ENCODE results near the gene NEU3. TPM values are rescaled to one million over a fixed set of nuclear protein-coding genes. Genes with fewer than 3 reads are reported as not detected.
A peak's percentile ranks its signal among the peaks of the same experiment; 100 is the strongest.
"Not testable (repeated sequence)": the region's sequence is repeated elsewhere in the genome, so short reads cannot be mapped to it uniquely, and the experiment has no call there.

Gene NEU3
- total RNA-seq, 1 donor from 2014 or later = 10.9 TPM

DNA sequence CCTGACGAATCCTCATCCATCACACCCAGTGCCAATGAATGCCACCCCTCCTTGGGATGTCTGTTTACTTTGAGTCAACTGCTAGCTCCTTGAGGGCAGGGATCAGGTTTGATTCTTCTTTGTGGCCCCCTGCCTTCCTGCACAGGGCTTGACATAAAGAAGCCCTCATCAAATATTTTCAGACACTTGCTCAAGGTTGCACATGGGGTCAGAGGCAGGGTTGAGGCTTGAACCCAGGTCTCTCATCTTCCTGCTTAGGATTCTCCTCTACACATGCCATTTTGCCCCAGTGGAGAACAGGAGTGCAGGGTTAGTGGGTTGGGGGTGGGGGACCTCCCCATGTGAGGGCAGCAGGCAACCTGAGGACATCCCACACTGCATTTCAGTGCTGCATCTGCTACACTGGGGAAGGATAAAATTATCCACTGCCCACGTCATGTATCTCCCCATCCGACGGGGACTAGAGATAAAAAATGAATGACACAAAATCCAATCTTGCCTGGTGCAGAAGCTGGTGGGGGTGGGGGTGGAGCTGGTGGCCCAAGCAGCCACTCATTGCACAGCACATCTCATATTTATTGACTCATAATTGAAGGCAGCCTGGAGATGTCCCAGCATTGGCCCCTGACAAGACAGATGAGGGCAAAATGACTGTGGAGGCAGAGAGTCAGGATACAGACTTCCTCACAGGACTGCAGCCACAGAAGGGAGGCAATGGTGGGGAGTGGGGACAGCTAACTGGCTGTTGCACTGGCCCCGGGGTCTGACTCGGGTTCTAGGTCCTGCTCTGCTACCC is 41.3 kb downstream of the NEU3 start:
- DNase-seq (ENCODE audit: low spot score) = peak; percentile 24

DNA sequence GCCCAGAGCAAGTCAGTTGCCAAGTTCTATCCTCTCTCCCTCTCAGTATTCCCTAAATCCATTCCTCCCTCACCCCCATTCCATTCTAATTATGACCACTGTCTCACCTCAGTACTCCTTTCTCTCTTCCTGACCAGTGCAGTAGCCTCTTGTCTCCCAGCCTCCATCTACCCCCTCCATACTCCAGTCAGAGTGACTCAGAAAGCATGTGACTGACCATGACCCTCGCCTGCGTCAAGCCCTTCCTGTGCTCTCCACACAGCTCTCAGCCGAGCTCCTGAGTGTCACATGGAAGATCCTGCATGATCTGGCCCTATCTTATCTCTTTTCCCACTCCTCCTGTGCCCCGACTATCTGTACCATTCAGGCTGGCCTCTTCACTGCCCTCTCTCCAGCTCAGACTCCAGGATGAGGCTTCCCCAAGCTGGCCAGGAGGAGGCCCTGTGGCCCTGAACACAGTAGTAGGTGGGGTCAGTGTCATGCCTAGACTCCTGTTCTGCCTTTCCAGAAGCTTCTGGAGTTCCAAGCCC is 42.6 kb downstream of the NEU3 start:
- DNase-seq (ENCODE audit: low spot score) = peak; percentile 36

DNA sequence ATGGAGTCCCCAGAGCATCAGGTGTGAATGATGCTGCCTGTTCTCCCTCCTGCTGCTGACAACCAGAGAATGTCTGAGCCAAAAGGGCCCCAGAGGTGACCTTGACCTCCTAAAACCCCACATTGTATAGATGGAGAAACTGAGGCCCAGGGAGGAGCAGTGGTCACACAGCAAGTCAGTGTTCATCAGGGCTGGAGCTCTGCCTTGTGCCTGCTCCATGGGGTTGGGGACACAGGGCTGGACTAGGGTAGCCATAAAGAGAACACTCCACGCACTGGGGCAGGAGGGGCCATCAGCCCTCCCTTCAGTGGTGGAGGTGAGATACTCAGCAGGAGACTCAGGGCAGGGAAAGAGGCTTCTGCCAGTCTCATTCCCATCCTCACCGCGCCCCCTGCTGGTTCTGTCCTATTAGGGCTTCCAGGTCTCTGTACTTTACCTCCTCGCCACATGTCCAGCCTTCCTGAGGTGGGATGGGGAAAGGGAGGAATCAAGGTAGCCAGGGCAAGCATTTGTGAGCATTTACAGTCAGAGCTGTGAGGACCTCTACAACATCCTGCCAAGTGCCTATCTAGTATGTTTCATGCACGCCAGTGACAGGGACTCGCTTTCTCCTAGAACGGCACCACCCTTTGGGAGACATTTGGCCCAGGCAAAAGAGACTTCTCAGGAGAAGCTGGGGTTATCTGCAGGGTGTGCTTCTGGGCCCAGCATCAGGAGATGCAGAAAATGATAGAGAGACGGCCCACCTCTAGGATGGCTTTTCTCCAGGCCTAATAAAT is 43.2 kb downstream of the NEU3 start:
- peak; percentile 62 for DNase-seq (ENCODE audit: low spot score)

DNA sequence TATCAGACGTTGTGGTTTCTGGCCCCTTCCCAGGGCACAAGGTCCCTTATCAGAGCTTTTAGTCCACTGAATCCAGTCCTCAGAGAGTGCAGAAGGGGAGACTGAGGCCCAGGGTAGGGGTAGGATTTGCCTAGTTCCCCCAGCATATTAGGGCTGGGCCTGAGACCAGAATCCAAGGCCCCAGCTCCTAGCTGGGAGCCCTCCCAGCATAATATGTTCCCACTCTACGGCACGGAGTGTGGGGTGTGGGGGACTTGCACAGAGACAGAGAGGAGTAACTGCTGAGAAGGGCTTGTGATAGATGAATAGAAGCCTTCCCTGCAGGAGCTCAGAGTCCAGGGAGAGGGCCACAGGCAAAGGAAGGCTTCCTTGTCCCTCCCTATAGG is 43.8 kb downstream of the NEU3 start:
- DNase-seq (ENCODE audit: low spot score) = peak; percentile 15

DNA sequence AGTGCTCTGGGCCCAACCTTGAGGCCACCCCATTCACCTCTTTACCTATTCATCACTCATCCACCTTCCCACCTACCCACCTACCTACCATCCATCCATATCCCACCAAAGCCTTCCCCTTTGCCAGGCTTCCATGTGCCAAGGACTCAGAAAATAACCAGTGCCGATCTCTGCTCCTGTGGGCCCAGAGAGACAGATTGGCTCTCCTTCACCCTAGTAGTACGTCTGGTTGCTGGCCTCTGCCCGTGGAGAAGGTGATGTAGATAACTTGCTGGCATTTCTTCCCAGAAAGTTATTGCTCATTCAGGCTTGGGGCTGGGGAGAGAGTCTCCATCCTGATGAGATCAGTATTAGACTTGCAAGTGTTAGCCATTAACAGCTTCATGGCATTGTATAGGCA is 45.2 kb downstream of the NEU3 start:
- DNase-seq (ENCODE audit: low spot score) = no peak

DNA sequence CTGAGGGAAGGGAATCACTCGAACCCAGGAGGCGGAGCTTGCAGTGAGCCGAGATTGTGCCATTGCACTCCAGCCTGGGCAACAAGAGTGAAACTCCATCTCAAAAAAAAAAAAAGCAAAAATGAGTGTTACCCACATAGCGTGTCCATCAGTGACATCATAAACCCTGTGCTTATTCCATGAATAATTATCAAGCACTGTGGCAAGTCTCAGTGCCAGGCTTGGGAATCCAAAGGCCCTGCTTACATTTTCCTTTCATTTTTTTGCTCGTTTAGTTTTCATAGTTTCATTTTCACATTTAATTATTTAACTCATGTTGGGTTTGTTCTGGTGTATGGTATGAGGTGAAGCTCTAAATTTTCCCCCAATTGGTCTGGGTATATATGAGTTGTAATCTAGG is 46.5 kb downstream of the NEU3 start:
- peak; percentile 20 for DNase-seq (ENCODE audit: low spot score)

DNA sequence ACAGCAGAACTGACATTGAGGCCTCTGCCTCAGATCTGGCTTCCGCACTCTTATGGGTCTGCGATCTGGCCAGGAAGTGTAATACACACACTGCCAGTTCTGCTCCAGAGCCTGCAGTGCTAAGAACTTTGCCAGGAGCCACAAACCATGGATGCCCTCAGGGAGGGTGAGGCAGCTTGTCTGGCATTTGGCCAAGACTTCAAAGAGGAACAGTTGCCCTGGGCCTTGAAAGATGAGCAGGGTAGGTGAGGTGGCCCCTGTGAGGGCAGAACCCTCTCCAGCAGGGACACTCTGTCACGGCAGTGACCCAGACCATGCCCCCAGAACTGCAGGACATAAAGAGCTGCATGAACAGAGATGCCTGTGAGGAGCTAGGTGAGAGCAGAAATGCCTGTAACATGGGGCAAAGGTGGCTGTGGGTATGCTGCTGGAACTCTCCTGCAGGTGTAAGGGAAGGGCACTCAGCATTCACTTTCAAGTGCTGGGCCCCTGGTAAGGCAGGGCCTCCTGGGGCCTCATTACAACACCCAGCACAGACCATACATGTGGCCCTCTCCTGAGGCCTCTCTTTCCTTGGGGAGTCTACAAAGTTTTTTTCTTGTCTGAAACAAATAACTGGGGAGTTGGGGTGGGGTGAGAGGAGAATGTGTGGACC is 47.3 kb downstream of the NEU3 start:
- DNase-seq (ENCODE audit: low spot score) = no peak

DNA sequence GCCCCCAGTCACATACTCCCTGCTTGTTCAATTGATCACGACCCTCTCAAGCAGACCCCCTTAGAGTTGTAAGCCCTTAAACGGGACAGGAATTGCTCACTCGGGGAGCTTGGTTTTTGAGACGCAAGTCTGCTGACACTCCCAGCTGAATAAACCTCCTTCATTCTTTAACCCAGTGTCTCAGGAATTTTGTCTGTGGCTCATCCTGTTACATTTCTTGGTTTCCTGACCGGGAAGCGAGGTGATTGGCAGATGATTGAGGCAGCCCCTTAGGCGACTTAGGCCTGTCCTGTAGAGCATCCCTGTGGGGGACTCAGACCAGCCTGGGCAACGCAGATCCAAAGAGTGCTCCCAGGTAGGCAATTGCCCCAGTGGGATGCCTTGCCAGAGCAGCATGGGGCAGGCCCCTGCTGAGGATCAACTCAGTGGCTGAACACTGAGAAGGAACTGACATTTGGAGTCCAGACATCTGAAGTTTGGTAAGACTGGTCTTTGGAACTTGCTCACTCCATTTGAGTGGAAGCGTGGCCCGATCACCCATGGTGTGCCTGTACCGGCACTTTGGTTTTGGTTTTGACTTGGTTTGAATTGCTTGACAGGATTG is 51.5 kb downstream of the NEU3 start:
- no peak for DNase-seq (ENCODE audit: low spot score)

DNA sequence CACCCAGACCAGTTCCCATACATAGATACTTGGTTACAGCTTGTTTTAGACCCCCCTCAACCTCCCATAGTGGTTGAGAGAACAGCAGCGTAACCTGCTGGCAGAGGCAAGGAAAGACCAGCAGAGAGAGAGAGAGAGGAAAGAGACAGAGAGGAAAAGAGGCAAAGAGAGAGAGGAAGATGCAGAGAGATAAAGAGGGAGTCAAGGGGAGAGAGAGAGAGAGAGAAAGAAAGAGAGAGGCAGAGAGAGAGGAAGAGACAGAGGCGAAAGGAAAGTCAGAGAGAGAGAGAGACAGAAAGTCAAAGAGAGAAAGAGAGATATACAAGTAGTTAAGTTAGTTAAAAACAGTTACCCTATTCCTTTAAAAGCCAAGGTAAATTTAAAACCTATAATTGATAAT is 52.5 kb downstream of the NEU3 start:
- DNase-seq (ENCODE audit: low spot score) = no peak

DNA sequence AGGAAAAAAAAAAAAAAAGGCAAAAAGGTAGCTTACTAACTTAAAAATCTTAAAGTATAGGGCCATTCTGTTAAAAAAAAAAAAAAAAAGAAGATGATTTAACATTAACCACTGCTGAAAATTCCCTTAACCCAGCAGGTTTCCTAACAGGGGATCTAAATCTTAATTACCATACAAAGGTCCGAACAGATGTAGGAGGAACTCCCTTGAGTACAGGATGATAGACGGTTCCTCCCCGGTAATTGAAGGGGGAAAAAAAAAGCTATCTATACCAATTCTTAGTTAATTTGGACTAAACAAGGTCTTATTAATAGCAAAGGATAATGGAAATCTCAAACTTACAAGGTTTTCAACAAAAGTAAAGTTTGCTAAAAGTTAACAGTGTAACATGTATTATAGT is 53.1 kb downstream of the NEU3 start:
- not testable (repeated sequence) for DNase-seq (ENCODE audit: low spot score)

DNA sequence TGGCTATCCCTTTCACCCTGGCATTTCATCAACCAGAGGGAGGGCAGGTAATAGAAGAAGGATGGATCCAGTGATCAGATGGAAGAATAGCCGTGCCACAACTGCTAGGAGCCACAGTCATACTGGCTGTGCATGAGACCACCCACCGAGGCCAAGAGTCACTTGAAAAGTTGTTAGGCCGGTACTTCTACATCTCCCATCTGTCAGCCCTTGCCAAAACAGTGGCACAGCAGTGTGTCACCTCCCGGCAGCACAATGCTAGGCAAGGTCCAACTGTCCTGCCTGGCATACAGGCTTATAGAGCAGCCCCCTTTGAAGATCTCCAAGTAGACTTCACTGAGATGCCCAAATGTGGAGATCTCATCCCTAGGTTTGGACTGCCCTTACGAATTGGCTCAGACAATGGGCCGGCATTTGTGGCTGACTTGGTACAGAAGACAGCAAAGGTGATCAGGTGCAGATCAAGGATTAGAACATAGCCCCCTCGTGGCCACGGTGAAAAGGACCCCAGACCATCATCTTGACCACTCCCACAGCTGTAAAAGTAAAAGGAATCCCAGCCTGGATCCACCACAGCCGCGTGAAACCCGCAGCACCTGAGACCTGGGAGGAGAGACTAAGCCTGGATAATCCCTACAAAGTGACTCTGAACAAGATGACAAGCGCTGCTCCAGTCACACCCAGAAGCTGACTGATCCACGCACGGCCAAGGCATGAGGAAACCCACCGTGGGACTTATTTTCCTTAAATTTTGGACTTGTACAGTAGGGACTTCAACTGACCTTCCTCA is 55.8 kb downstream of the NEU3 start:
- not testable (repeated sequence) for DNase-seq (ENCODE audit: low spot score)

DNA sequence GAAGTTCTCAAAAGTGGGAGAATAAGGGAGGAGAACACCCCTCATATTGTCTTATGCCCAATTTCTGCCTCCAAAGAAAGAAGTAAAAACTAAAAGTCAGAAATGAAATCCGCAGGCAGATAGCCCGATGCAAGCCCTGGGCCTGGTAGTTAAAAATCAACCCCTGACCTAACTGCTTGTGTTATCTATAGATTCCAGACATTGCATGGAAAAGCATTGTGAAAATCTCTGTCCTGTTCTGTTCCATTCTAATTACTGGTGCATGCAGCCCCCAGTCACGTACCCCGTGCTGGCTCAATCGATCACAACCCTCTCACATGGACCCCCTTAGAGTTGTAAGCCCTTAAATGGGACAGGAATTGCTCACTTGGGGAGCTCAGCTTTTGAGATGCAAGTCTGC is 57.9 kb downstream of the NEU3 start:
- DNase-seq (ENCODE audit: low spot score) = not testable (repeated sequence)

DNA sequence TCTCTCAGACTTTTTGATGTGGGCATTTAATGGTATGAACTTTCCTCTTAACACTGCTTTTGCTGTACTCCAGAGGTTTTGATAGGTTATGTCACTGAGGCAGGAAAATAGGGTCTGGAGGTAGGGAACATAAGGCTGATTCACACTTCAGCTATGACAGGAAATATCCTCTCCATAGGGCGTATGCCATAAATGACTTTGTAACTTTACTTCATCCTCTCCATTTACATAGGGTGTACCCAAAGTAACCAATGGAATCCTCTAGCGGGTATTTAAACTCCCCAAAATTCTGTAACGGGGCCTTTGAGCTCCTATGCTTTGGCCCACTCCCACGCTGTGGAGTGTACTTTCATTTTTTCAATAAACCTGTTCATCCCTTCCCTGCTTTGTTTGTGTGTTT is 58.5 kb downstream of the NEU3 start:
- DNase-seq (ENCODE audit: low spot score) = no peak

DNA sequence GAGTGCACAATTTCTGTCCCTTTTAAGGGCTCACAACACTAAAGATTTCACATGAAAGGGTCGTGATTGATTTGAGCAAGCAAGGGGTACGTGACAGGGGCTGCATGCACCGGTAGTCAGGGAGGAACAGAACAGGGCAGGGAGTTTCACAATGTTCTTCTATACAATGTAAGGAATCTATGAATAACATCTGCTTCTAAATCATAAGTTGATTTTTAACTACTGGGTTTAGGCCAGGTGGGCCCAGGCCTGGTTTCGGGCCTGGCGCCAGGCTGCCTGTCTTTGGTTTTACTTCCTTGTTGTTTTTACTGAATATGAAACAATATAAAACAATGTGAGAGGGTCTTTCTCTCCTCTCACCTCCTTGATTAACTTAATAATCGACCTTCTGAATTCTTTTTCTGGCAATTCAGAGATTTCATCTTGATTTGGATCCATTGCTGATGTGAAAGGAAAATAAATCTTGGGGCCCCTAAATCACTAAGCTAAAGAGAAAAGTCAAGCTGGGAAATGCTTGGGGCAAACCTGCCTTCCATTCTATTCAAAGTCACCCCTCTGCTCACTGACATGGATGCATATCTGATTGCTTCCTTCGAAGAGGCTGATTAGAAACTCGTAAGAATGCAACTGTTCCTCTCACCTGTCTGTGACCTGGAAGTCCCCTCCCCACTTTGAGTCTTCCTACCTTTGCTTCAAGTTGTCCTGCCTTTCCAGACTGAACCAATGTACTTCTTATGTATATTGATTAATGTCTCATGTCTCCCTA is 61.0 kb downstream of the NEU3 start:
- DNase-seq (ENCODE audit: low spot score) = not testable (repeated sequence)

DNA sequence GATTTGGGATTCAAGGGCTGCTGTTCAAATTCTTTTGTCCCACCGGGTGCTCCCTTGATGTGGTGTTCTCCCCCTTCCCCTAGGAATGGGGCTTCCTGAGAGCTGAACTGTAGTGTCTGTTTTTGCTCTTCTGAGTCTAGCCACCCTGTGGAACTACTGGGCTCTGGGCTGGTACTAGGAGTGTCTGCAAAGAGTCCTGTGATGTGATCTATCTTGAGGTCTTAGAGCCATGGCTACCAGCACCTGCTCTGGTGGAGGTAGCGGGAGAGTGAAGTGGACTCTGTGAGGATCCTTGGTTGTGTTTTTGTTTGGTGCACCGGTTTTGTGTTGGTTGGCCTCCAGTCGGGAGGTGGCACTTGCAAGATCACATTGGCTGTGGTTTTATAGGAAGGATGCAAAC is 61.8 kb downstream of the NEU3 start:
- no peak for DNase-seq (ENCODE audit: low spot score)

DNA sequence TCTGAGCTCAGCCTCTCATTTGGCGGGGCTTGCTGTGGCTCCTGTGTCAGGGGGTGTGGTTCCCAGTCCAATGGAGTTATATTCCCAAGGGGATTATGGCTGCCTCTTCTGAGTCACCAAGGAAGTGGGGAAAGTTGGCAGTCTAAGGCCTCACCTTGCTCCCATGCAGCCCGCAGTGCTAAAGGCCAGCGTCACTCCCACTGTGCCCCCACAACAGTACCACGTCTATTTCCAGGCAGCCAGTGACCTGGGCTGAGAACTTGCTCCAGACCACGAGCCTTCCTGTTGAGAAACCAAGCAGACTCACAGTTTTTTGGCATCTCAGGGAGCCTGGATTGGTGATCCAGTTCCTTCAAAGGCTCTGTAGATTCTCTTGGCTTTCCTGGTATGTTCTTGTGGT is 62.3 kb downstream of the NEU3 start:
- DNase-seq (ENCODE audit: low spot score) = no peak

DNA sequence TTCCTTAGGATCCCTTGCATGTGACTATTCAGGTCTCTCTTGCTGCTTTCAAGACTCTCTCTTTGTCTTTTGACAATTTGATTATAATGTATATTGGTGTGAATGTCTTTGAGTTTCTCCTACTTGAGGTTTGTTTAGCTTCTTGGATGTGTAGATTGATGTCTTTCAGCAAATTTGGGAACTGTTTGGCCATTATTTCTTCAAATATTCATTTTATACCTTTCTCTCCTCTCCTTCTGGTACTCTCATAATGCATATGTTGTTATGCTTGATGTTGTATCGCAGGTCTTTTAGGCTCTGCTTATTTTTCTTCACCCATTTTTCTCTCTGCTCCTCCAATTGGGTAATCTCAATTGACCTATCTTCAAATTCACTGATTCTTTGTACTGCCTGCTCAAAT is 63.7 kb downstream of the NEU3 start:
- DNase-seq (ENCODE audit: low spot score) = no peak

DNA sequence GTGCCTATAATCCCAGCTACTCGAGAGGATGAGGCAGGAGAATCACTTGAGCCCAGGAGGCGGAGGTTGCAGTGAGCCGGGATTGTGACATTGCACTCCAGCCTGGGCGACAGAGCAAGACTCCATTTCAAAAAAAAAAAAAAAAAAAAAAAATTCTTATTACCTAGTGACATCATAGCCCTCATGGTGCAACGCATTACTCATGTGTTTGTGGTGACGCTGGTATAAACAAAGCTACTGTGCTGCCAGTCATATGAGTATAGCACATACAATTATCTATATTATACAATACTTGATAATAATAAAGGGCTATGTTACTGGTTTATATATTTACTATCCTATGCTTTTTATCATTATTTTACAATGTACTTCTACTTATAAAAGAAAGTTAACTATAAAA is 66.8 kb downstream of the NEU3 start:
- no peak for DNase-seq (ENCODE audit: low spot score)

DNA sequence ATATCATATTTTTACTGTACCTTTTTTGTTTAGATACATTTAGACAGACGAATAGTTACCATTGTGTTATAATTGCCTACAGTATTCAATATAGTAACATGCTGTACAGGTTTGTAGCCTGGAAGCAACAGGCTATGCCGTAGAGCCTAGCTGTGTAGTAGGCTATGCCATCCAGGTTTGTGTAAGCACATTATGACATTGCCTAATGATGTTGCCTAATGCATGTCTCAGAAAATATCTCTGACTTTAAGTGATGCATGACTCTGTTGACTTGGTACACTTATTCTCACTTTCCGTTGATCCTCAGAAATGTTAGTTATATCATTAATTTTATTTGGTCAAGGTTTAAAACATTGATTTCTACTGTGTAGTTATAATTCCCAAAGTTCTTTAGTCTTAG is 68.1 kb downstream of the NEU3 start:
- DNase-seq (ENCODE audit: low spot score) = no peak

DNA sequence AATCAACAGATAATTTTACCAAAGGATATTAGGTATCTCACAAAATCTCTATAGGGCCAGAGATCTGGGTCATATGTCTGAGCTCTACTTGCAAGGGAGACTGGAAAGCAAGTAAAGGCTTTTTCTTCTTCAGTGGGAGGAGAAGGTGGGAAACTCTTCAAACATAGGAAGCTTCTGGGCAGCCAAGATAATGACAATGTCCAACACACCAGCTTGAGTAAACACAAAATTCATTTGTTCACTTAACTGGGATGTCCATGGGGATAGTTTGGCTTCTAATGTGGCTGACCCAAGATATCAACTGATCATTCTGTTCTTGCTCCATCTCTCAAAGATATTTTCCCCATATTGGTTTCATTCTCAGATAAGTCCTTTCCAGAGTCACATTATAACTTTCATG is 70.6 kb downstream of the NEU3 start:
- DNase-seq (ENCODE audit: low spot score) = no peak

All from ureter (tissue), 1 donor.